ENCODE data around the gene SLC22A7.
"Not testable (repeated sequence)": the region's sequence is repeated elsewhere in the genome, so short reads cannot be mapped to it uniquely, and the experiment has no call there.

Gene SLC22A7

DNA sequence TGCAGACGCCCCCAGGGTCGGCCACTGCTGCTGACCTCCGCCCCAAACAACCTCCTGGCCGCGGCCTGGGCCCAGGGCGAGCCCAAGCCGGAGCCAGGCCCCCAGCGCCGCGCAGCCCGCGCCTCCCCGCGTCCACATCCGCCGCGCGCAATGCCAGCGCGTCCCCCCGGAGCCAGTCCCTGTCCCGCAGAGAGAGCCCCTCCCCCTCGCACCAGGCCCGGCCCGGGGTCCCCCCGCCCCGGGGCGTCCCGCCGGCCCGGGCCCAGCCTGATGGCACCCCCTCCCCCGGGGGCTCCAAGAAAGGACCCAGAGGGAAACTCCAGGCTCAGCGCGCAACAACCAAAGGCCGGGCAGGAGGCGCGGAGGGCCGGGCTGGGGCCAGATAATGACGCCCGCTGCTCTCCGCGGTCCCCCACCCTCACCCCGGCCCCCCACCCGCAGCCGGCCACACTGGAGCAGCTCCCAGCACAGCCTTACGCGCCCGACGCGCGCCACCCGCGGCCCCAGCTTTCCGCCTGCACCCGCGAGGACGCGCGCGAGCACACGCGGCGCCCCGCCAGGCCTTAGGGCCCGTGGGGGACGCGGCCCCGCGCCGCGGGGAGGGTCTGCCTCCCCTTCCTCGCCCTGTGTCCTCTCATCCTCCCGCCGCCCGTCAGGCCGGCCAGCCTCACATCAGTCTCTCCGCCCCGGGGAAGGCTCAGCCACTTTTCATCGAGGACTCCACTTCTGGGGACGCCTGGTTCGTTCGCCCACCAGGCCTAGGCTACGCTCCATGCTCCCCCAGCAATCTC is 12.9 kb upstream of the SLC22A7 start:
- DNase-seq = no peak

DNA sequence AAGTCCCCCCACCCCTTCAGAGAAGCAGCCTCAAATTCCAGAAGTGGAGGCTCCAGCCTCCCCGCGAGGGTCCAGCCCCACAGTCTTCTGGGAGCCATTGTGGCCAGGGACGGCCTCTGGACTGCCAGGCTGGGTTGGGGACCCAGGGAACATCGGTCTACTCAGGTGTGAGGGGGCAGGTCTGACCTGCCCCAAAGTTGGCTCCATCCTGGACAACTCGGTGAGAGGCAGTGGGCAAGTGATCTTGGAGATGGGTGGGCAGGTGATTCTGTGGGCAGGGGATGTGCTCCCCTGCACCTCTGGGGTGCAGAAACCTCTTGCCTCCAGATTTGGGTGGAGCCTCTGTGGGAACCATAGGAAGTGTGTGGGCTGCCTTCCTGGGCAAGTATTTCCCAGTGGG is 12.2 kb upstream of the SLC22A7 start:
- DNase-seq = no peak

DNA sequence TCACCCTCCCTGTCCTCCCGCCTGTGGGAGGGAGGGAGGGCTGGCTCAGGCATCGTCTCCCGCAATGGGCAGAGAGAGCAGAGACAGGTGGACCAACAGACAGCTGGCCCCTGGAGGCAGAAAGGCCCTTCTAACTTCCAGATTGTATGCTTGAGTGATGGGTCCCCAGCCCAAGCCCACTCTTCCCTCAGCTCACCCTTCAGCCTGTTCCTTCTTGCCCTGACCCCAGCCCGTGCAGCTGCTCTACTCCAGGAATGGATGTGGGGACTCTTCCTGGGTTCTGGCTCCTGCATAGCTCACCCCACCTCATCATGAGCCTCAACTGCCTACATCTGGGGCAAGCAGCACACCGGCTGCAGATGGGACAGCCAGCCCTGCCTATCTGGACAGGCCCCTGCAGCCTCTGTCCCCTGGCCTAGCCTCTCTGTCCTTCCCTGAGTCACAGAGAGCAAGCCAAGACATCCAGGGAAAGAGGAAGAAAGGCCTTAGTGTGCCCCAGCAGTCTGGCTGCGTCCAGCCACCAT is 11.5 kb upstream of the SLC22A7 start:
- no peak for DNase-seq

DNA sequence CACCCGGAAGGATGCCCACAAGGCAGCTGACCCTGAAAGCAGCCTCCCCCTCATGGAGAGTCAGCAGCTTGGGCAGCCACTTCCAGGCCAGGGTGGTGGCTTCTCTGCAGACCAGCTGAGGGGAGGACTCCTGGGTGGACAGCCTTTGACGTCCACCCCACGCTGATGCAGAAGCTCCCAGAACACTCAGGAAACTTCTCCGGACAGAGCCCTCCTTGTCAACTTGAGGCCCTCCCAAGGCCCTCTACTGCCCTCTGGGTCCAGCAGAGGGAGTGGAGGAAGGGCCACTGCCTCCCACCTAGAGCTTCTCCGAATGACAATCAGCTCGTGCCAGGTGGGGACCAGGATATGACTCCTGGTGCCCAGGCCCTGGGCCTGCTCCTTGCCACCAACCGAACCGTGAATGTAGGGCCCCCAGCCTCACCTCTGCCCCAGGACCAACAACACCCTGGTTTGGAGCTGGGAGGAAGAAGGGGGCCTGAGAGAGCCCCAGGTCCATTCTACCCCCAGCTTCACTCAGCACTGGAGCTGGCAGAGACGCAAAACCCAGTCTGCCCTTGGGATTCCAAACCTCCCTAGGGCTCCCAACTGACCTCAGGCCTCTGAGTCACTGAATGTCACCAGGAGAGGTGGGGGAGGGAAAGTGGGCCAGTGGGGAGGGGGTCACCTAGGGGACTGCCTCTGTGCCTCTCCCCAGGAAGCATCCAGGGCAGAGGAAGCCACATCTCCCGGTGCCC is 10.9 kb upstream of the SLC22A7 start:
- no peak for DNase-seq

DNA sequence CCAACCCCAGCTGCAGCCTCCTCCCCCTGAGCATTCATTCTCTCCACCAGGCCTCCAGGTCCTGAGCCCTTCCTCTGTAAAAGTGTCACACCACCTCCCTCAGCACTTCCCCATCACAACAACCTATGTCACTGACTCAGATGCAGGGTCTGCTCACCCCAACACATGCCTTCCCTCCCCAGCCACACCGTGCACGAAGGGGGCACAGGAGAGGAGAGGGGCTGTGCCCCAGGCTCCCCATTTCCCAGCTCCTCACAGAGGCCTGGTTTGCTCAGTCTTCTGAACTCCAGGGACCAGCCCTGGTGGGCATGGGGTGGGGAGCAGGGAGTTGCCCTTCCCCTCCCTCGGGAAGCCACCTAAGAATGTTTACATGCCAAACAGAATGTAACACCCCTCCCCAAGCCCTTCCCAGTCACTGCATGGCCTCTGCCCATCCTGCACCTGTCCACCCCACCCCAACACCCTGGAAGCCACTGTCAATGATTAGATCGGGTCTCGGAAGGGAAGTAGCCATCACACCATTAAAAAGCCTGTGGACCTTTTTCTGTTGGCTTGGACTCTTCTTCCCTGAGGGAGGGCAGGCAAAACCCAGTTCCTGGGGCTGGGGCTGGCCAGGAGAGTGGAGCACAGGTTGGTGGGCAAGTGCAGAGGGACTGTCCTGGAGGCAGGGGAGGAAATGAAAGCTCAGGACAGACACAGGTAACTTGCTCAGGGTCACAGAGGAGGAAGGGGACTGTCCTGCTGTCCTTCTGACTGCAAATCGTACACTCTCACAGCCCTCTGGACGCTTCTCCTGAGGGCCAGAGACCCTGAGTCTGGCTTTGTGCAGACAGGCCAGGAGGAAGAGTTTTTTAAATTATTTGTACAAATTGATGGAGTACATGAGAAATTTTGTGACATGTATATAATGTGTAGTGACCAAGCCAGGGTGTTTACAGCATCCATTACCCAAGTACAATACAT is 10.1 kb upstream of the SLC22A7 start:
- no peak for DNase-seq

DNA sequence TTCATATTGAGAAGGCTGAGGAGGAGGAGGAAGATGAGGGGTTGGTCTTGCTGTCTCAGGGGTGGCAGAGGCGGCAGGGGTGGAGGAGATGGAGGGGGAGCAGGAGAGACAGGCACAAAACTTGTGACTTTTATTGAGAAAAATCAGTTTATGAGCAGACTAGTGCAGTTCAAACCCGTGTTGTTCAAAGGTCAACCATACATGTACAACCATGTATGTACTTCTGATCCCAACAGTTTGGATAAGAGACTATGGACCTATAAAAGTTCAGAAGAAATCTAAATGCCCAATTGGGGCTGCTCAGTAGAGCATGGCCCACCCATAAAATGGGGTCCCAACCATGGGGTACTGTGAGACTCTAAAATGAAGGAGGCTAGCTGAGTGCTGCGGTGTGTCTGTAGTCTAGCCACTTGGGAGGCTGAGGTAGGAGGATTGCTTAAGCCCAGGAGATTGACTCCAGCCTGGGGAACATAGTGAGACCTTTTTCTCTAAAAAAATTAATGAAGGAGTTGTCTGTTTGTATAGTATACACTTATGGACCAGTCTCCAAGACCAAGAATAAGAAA is 7.6 kb upstream of the SLC22A7 start:
- DNase-seq = no peak

DNA sequence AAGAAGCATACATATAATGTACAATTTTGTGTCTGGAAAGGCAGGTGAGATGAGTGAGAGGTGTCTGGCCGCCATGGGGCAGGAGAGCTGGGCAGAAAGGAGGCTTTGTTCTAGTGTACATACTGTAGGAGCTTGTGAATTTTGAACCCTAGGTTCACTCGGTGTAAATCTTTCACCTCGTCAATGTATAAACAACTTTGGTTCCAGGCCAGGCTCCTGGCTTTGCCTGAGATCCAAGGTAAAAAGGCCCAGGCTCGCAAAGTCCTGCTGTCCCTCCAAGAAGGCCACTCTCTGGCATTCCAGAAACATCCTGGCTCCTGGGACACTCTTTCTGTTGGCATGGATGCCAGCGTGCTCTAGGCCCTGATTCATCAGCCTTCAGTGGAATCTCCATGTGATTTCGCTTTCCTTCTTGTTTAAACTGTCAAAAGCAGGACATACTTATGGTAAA is 7.1 kb upstream of the SLC22A7 start:
- DNase-seq = no peak

DNA sequence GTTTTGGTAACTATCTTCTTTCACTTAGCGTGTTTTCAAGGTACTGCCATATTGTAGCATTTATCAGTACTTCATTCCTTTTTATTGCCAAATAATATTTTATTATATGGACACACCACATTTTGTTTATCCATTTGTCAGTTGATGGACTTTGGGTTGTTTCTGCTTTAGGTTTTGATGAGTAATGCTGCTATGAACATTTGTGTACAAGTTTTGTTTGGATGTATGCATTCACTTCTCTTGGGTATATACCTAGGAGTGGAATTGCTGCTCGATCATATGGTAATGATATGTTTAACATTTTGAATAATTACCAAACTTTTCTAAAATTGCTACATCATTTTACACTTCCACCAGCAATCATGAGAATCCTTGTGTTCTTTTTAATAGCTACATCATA is 6.4 kb upstream of the SLC22A7 start:
- DNase-seq = no peak

DNA sequence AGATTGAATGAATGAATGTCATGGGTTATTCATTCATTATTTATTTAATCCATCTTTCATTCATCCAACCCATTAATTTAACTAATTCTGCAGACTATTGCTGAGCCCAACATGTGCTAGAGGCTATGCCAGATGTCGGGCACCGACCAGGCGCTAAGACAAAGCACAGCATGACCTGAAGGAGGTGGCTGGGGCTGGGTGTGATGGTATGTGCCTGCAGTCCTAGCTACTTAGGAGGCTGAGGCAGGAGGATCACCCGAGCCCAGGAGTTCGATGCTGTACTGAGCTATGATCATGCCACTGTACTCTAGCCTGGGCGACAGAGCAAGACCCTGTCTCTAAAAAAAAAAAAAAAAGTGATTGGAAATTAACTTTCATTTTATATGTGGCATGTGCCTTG is 5.7 kb upstream of the SLC22A7 start:
- DNase-seq = no peak

DNA sequence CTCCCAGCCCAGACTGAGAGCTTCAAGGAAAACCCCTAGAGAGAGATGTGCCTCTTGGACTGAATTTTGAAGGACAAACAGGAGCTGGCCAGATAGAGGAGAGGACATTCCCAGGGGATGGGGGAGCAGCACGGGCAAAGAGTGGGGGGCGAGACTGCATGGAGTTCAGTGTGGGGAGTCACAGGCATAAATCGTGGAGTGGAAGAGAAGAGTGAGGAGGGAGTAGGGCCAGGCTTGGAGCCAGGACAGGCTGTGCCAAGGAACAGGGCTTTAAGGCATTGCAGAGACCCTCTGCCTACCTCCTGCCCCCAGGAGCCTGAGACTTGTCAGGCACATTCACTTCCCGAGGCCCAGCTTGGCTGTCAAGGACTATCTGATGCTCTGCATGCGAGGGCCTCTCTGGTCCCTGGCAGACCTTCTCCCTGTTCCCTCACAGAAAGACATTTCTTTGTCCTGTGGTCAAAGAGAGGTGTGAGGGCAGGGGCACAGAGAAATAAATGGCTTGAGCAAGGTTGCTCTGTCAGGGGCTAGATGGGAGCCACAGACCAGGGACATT is 5.2 kb upstream of the SLC22A7 start:
- DNase-seq = no peak

DNA sequence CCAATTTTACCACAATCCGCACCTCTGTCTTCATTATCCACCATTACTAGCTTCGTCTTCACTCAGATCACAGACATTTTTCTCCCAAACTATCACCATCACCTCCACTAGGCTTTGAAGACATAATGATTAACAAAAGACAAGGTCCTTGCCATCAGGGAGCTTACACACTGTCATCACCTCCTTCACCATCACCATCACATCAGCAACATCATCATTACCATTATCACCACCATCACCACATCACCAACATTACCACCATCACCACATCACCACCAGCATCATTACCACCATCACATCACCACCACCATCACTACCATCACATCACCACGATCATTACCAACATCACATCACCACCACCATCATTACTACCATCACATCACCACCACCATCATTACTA is 4.4 kb upstream of the SLC22A7 start:
- no peak for DNase-seq

DNA sequence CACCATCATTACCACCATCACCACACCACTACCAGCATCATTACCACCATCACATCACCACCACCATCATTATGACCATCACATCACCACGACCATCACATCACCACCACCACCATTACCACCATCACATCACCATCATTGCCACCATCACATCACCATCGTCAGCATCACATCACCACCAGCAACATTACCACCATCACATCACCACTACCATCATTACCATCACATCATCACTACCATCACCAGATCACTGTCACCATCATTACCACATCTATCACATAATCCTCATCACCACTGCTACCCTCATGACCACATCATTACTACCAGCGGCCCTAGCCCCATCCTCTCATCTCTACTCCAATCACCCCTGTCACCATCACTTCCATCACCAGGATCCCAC is 3.5 kb upstream of the SLC22A7 start:
- DNase-seq = no peak

DNA sequence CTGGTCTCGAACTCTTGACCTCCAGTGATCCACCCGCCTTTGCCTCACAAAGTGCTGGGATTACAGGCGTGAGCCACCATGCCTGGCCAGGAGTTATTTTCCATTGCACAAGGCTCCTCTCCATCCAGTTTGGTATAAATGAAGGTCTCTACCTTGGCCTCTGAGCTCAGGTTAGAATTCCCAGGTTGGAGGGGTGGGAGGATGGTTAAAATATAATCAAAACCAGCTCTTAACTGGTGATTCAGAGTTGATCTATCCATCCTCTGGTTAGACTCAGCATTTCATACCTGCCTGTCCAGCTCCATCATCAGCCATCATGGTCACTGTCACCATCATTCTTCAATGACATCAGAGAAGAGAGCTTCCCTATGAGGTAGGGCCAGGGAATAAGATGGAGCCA is 2.6 kb upstream of the SLC22A7 start:
- no peak for DNase-seq

DNA sequence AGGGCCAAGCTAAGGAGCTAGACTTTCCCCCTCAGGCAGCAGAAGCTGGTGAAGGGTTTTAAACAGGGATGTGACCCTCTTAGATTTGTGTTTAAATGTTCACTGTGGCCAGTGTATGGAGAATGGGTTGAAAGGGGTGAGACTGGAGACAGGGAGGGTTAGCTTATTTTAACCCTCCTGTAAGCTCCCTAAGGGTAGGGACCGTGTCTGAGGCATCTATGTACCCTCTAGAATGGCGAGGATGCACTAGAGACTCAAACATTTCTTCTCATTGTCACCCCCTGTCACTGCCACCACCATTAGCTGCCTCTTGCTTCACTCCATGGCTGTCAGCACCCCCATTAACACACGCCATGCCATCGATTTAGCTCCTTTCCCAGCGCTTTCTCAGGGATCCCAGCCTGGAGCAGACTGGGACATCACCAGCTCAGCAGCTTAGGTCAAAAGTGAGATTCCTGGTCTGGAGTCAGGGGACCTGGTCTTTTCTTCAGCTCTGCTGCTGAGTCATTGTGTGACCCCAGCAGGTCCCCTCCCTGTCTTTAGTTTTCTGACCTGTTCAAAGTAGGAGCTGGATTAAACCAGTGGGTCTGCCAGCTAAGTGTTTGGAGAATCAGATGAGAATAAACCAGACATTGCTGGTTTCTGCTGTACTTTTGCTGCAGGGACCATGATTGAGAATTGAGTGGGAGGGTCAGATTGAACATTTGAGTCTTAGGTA is 1.1 kb upstream of the SLC22A7 start:
- no peak for DNase-seq

DNA sequence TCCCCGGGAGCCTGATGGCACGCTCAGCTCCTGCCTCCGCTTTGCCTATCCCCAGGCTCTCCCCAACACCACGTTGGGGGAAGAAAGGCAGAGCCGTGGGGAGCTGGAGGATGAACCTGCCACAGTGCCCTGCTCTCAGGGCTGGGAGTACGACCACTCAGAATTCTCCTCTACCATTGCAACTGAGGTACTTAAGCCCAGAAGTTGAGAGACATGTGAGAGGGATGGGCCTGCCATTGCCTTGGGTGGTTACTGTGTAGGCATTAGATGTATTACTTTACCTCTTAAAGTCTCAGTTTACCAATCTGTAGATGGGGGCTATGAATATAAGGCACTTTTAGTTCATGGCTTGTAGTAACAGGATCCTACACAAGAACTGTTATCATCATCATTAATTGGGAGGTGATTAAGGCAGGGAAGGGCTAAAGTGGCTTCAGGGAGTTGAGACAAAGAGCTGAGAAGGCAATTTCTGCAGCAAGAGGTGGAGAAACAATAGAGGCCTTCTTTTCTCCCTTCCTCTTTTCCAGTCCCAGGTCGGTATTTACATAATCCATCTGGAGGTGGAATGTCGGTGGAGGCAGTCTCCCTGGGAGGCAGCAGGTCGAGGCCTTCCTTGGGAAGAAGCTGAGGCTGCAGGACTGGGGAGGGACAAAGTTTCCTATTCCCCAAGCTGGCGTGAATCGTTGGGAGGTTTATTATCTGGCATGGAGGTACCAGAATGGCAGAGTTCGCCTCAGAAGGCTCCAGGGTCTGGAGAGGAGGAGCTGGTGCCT is 691 bp downstream of the SLC22A7 start:
- no peak for DNase-seq

DNA sequence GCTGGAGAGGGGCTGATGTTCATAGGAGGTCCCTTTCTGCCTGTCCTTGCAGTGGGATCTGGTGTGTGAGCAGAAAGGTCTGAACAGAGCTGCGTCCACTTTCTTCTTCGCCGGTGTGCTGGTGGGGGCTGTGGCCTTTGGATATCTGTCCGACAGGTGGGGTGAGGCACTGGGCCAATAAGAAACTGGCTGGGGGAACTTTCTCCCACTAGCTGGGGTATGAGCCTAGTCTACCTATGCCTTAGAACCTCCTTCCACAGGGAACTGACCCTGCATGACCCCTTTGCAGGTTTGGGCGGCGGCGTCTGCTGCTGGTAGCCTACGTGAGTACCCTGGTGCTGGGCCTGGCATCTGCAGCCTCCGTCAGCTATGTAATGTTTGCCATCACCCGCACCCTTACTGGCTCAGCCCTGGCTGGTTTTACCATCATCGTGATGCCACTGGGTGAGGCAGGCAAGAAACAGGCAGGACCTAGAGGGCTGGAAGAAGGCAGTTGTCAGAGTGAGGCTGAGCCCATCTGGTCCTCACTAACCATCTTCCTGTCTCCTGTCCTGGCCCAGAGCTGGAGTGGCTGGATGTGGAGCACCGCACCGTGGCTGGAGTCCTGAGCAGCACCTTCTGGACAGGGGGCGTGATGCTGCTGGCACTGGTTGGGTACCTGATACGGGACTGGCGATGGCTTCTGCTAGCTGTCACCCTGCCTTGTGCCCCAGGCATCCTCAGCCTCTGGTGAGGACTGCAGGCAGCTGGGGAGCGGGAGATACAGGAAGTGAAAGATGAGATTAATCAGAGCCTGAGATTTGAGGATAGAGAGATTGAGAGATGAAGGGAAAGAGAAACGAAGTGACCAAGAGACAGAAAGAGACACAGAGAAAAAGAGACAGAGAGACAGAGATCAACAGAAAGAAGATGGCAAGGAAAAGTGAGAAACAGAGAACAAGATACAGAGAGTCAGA is 1.6 kb downstream of the SLC22A7 start:
- DNase-seq = no peak

DNA sequence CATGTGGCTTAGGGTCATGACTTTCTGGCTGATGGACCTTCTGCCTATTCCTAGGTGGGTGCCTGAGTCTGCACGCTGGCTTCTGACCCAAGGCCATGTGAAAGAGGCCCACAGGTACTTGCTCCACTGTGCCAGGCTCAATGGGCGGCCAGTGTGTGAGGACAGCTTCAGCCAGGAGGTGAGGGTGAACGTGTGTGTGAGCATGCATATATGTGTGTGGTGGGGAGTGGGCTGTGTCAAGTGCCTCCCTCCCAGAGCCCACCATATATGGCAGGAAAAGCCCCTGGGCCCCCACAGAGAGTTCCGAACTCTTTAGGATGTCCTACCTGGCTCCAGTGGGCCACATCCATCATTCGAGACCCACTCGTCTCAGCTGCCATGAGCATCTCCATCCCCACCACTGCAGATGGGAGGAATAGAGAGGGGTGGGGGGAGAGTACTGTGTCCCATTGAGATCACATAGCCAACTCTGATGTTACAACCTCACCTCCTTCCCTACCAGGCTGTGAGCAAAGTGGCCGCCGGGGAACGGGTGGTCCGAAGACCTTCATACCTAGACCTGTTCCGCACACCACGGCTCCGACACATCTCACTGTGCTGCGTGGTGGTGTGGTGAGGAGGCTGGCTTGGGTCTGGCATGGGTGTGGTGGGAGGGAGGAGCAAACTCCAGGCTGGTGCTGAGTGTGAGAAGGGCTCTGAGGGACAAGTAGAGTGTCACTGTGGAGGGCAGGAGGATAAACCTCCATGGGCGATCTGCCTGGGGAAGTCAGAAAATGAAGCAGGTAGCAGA is 3.2 kb downstream of the SLC22A7 start:
- DNase-seq = no peak

DNA sequence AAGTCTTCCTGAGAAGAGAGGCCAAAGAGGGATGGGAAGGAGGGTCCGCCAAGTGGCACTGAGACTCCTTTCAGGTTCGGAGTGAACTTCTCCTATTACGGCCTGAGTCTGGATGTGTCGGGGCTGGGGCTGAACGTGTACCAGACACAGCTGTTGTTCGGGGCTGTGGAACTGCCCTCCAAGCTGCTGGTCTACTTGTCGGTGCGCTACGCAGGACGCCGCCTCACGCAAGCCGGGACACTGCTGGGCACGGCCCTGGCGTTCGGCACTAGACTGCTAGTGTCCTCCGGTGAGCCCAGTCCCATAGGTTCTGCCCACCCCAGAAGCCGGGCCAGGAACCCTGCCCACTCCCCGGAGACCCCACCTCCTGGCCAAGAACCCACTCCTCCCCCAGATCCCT is 4.1 kb downstream of the SLC22A7 start:
- no peak for DNase-seq

DNA sequence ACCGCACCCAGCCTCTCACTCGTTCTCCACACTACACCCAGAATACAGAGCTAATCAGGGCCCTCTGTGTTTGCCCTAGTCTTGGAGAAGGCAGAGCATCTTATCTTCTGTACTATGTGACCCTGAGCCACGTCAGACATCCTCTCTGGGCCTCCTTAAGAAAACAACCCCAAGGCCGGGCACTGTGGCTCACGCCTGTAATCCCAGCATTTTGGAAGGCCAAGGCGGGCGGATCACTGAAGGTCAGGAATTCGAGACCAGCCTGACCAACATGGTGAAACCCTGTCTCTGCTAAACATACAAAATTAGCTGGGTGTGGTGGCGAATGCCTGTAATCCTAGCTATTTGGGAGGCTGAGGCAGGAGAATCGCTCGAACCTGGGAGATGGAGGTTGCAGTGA is 4.9 kb downstream of the SLC22A7 start:
- DNase-seq = not testable (repeated sequence)
